Common myeloid progenitor, CD34-positive (primary cell): ENCODE results near the gene IGSF6.
"Not testable (repeated sequence)": the region's sequence is repeated elsewhere in the genome, so short reads cannot be mapped to it uniquely, and the experiment has no call there.

Source experiments
- CTCF ChIA-PET: fragments of 350-600 bp; sonication (Branson Sonifier 250); formaldehyde crosslinking; loops from one replicate; lab custom pipeline; 2021; ENCODE audit warnings: antibody characterized with exemption; lab: Charles Lee
- POLR2A ChIA-PET: fragments of 350-600 bp; sonication (Branson Sonifier 250); formaldehyde crosslinking; loops from one replicate; lab custom pipeline; 2021; ENCODE audit warnings: antibody characterized with exemption; lab: Charles Lee
- DNase-seq, 3 donors: peaks; one replicate each; pipeline versions ENCODE4 v3.0.0 to v3.0.0-alpha.2; 2013
- H3K27ac ChIP-seq, 2 experiments: 1 replicate in 1 of 2; 2 replicates in 1 of 2; pipeline ENCODE4 v1.7.0; 2013; ENCODE audit warnings: inconsistent platforms in 2 of 2, low read length in 2 of 2, mild to moderate bottlenecking in 2 of 2, low read depth in 1 of 2, moderate library complexity in 1 of 2; ENCODE audit not compliant: severe bottlenecking in 2 of 2, insufficient read depth in 1 of 2, poor library complexity in 1 of 2
- H3K27me3 ChIP-seq, 5 experiments: replicated peaks in 2 of 5; 1 replicate in 3 of 5; 2 replicates in 2 of 5; pipeline versions ENCODE4 v1.6.1 to v1.7.0; 2013; ENCODE audit warnings: low read length in 4 of 5, mild to moderate bottlenecking in 2 of 5, moderate library complexity in 2 of 5, inconsistent platforms in 1 of 5; ENCODE audit not compliant: insufficient read depth in 5 of 5, control insufficient read depth in 4 of 5
- H3K36me3 ChIP-seq, 4 experiments: 1 replicate in 2 of 4; 2 replicates in 2 of 4; pipeline versions ENCODE4 v1.6.1 to v1.7.0; 2013; ENCODE audit warnings: low read length in 3 of 4, control low read depth in 1 of 4, mild to moderate bottlenecking in 1 of 4; ENCODE audit not compliant: control insufficient read depth in 4 of 4, insufficient read depth in 4 of 4
- H3K4me1 ChIP-seq, 4 experiments: 1 replicate in 3 of 4; 2 replicates in 1 of 4; pipeline versions ENCODE4 v1.6.1 to v1.7.1; 2013; ENCODE audit warnings: low read length in 3 of 4, mild to moderate bottlenecking in 3 of 4, control low read depth in 1 of 4, inconsistent platforms in 1 of 4, moderate library complexity in 1 of 4; ENCODE audit not compliant: control insufficient read depth in 4 of 4, insufficient read depth in 4 of 4; ENCODE audit errors: control extremely low read depth in 1 of 4
- H3K4me3 ChIP-seq, 7 experiments: 1 replicate in 4 of 7; 2 replicates in 3 of 7; pipeline versions ENCODE4 v1.5.1 to v1.7.0; 2013; ENCODE audit warnings: mild to moderate bottlenecking in 7 of 7, low read length in 6 of 7, moderate library complexity in 6 of 7, inconsistent platforms in 2 of 7, low read depth in 2 of 7, control low read depth in 1 of 7; ENCODE audit not compliant: insufficient read depth in 4 of 7, control insufficient read depth in 1 of 7; ENCODE audit errors: extremely low read depth in 1 of 7
- H3K9me3 ChIP-seq, 5 experiments: 1 replicate in 4 of 5; 2 replicates in 1 of 5; pipeline versions ENCODE4 v1.6.1 to v1.7.1; 2013; ENCODE audit warnings: low read length in 4 of 5, mild to moderate bottlenecking in 2 of 5, inconsistent platforms in 1 of 5, low read depth in 1 of 5, moderate library complexity in 1 of 5; ENCODE audit not compliant: control insufficient read depth in 4 of 5, insufficient read depth in 2 of 5; ENCODE audit errors: control extremely low read depth in 1 of 5
- WGBS: methylation state at CpG from one replicate; pipeline ENCODE4 v1.1.5; 2013; ENCODE audit not compliant: insufficient coverage; 5-methylcytosine and 5-hydroxymethylcytosine counted together

The IGSF6 gene

DNA sequence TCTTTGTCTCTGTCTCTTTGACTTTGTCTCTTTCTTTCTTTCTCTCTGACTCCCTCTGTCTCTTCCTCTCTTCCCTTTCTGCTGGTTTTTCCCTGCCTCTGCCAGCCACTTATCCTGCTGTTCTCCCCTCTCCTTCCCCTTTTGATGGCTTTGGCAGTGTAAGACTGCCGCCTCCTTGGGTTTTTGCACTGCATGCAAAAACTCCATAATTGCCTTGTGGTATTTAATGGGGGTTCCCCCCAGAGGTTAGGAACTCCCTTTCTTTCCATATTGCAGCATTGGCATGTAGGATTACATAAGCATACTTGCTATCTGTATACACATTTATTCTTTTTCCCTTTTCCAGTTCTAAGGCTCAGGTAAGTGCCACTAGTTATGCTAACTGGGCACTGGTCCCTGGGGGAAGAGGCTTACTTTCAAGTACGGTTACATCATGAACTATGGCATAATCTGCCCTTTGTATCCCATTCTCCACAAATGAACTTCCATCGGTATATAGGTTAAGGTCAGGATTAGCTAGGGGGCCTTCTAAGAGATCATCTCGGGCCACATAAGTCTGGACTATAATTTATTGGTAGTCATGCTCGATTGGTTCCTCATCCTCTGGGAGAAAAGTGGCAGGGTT lies 20.3 kb downstream of the IGSF6 start:
- DNase-seq, H3K4me1 ChIP-seq, H3K27me3 ChIP-seq, H3K4me3 ChIP-seq, POLR2A ChIA-PET, H3K9me3 ChIP-seq, H3K27ac ChIP-seq, CTCF ChIA-PET: not testable (repeated sequence)
- WGBS, result 81% methylated on average over 4 of the region's 5 CpGs
- peaks cover 12 to 41% (median 23%) of the 10 kb centered on the region in 4 experiments for H3K36me3 ChIP-seq

- WGBS, result 100% methylated on average over 2 of the region's 8 CpGs
- DNase-seq, H3K9me3 ChIP-seq, H3K4me1 ChIP-seq, H3K27ac ChIP-seq, H3K27me3 ChIP-seq, CTCF ChIA-PET, H3K4me3 ChIP-seq, POLR2A ChIA-PET: not testable (repeated sequence)
- peaks cover 16 to 38% (median 23%) of the 10 kb centered on the region in 4 experiments for H3K36me3 ChIP-seq
Observed at GRCh38 chr16:21631376-21631775, 21.0 kb downstream of the IGSF6 start.

DNA sequence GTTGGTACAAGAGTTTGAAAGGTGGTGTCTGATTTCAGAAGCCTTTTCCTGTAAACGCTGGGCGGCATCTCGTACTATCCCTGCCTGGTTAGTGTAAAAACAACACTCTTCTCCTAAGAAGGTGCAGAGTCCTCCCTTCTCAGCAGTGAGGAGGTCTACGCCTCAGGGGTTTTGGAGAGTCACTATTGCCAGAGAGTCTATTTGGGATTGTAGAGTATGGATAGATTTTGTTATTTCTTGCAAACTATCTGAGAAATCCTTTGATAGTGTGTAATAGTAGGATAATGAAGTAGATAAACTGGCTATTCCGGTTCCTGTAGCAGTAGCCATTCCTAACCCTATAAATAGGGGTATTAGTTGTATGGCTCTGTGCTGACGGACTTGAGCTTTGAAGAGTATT lies 21.5 kb downstream of the IGSF6 start:
- POLR2A ChIA-PET, H3K27ac ChIP-seq: not testable (repeated sequence)
- no CpG with 5 or more reads among the region's 6 CpGs for WGBS

GRCh38 chr16:21629616-21630539 lies 22.5 kb downstream of the IGSF6 start:
- POLR2A ChIA-PET, H3K27ac ChIP-seq, H3K4me3 ChIP-seq, H3K9me3 ChIP-seq, DNase-seq, H3K27me3 ChIP-seq: not testable (repeated sequence)
- CTCF ChIA-PET, result interaction anchor here (0.6 to 1.2 kb wide), 7 partner anchors 10 to 21 kb away, joined by 3 to 6 read pairs (median 3); no protein-coding TSS in a partner anchor
- peaks cover 20 to 40% (median 28%) of the 10 kb centered on the region in 4 experiments for H3K36me3 ChIP-seq
- peaks cover 2 to 21% (median 13%) of the 10 kb centered on the region in 4 experiments for H3K4me1 ChIP-seq
- 98% methylated on average over 30 of the region's 37 CpGs for WGBS

More for the DNA sequence above, 21.5 kb downstream of the IGSF6 start:
- not testable (repeated sequence) for H3K4me3 ChIP-seq, H3K9me3 ChIP-seq, H3K27me3 ChIP-seq, DNase-seq
- Histone ChIP-seq H3K4me1 (peaks cover 2 to 13% (median 12%) of the 10 kb centered on the region in 4 experiments), H3K36me3 (peaks cover 16 to 36% (median 23%) of the 10 kb centered on the region in 4 experiments)
- CTCF ChIA-PET, result interaction anchor here (1.1 kb wide), 1 partner anchor 16 kb away, joined by 5 read pairs; no protein-coding TSS in a partner anchor

DNA sequence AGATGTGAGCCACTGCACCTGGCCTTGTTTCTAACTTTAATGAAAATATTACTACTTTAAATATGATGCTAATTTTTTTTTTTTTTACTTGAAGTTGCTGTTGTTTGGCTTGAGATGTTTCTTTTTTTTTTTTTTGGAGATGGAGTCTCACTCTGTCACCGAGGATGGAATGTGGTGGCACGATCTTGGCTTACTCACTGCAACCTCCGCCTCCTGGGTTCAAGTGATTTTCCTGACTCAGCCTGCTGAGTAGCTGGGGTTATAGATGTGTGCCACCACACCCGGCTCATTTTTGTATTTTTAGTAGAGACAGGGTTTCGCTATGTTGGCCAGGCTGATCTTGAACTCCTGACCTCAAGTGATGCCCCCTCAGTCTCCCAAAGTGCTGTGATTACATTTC lies 23.6 kb downstream of the IGSF6 start:
- peaks cover 2 to 21% (median 13%) of the 10 kb centered on the region in 4 experiments for H3K4me1 ChIP-seq

GRCh38 chr16:21628121-21628726 lies 24.2 kb downstream of the IGSF6 start:
- no peaks in the 10 kb centered on the region for H3K27me3 ChIP-seq
- 100% methylated on average over 1 of the region's 5 CpGs for WGBS
- H3K27ac ChIP-seq, result no peak overlapping the region
- no peak overlapping the region for H3K4me3 ChIP-seq
- H3K36me3 ChIP-seq, result peaks cover 23 to 38% (median 30%) of the 10 kb centered on the region in 4 experiments
- peaks cover 0 to 4% (median 0%) of the 10 kb centered on the region in 5 experiments for H3K9me3 ChIP-seq
- ChIA-PET CTCF (interaction anchor here (0.9 to 1.3 kb wide), 4 partner anchors 13 to 24 kb away, joined by 3 to 4 read pairs (median 3); no protein-coding TSS in a partner anchor), POLR2A (no interaction called here)
- no peak for DNase-seq
- peaks cover 2 to 21% (median 13%) of the 10 kb centered on the region in 4 experiments for H3K4me1 ChIP-seq

More for the DNA sequence above, 23.6 kb downstream of the IGSF6 start:
- H3K9me3 ChIP-seq, result peaks cover 0 to 4% (median 0%) of the 10 kb centered on the region in 5 experiments
- H3K27ac ChIP-seq, result no peak overlapping the region
- peaks cover 22 to 38% (median 28%) of the 10 kb centered on the region in 4 experiments for H3K36me3 ChIP-seq
- ChIA-PET CTCF (interaction anchor here (1.0 to 1.3 kb wide), 2 partner anchors 12 to 24 kb away, joined by 3 read pairs; no protein-coding TSS in a partner anchor), POLR2A (no interaction called here)
- no peak overlapping the region for H3K4me3 ChIP-seq
- 100% methylated on average over 3 of the region's 5 CpGs for WGBS
- DNase-seq, result no peak
- H3K27me3 ChIP-seq, result no peaks in the 10 kb centered on the region
